Measurements from ENCODE around the gene MBD3L3.

GRCh38 chr19:7069904-7070226 is 11.4 kb upstream of the MBD3L3 start:
- no peak for TF ChIP-seq CTCF (IDR thresholded peaks at IDR 0.05)
- TF ChIP-seq POLR2AphosphoS5 (IDR thresholded peaks at IDR 0.05; ENCODE audit: low read depth, low read length), result no peak
- no peak for TF ChIP-seq PBX3 (IDR thresholded peaks at IDR 0.05)
- TF ChIP-seq EP300 (IDR thresholded peaks at IDR 0.05; ENCODE audit: borderline replicate concordance in 1 of 2, low read depth in 1 of 2, low read length in 1 of 2), result no peak
- no peak for TF ChIP-seq RAD21 (IDR thresholded peaks at IDR 0.05; ENCODE audit: low read length)
- no peak for TF ChIP-seq GATA2 (CRISPR knock-in tag; IDR thresholded peaks at IDR 0.05)
- no peak for TF ChIP-seq CHD2 (IDR thresholded peaks at IDR 0.05; ENCODE audit: low read length, partially characterized antibody)
- TF ChIP-seq IRF3 (IDR thresholded peaks at IDR 0.05; ENCODE audit: low read depth, low read length), result no peak

Data from SK-N-SH (cell line).